Hematopoietic multipotent progenitor cell (in vitro differentiated cells): ENCODE results near the gene MTA3. TPM values are rescaled to one million over a fixed set of nuclear protein-coding genes. Genes with fewer than 3 reads are reported as not detected.
"Not testable (repeated sequence)": the region's sequence is repeated elsewhere in the genome, so short reads cannot be mapped to it uniquely, and the experiment has no call there.

Experiments used
- DNase-seq, 3 donors: peaks; one replicate each; pipeline ENCODE4 v3.0.0-alpha.2; 2011 to 2015; ENCODE audit warnings: low read depth in 2 of 3, low spot score in 2 of 3
- total RNA-seq: library from RNA; depleted of rRNA; stranded (reverse); fragments of >200 nt; gene quantifications from one replicate; pipeline ENCODE4 v1.2.3, GENCODE V29; 2012

MTA3 gene
- total RNA-seq, 1 donor: 3.5 TPM

DNA sequence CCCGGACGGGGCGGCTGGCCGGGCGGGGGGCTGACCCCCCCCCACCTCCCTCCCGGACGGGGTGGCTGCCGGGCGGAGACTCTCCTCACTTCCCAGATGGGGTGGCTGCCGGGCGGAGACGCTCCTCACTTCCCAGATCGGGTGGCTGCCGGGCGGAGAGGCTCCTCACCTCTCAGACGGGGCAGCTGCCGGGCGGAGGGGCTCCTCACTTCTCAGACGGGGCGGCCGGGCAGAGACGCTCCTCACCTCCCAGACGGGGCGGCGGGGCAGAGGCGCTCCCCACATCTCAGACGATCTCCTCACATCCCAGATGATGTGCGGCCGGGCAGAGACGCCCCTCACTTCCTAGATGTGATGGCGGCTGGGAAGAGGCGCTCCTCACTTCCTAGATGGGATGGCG is 37.7 kb downstream of the MTA3 start:
- DNase-seq: not testable (repeated sequence)

DNA sequence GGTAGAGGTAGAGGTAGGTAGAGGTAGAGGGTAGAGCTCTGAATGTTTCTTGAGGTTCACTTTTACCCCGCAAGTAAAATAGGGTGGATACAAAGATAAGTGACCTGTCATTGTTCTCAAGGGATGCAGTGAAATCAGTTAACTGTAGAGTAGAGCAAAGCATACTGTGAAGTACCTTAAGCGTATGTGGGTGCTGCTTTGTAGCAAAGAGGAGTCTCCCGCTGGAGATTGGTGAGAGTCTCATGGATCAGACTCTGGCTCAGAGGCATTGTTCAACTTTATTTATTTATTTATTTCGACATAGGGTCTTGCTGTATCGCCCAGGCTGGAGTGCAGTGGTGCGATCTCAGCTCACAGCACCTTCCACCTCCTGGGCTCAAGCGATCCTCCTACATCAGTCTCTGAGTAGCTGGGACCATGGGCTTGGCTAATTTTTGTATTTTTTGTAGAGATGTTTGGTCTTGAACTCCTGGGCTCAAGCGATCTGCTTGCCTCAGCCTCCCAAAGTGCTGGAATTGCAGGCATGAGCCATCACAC is 38.7 kb downstream of the MTA3 start:
- DNase-seq: no peak

DNA sequence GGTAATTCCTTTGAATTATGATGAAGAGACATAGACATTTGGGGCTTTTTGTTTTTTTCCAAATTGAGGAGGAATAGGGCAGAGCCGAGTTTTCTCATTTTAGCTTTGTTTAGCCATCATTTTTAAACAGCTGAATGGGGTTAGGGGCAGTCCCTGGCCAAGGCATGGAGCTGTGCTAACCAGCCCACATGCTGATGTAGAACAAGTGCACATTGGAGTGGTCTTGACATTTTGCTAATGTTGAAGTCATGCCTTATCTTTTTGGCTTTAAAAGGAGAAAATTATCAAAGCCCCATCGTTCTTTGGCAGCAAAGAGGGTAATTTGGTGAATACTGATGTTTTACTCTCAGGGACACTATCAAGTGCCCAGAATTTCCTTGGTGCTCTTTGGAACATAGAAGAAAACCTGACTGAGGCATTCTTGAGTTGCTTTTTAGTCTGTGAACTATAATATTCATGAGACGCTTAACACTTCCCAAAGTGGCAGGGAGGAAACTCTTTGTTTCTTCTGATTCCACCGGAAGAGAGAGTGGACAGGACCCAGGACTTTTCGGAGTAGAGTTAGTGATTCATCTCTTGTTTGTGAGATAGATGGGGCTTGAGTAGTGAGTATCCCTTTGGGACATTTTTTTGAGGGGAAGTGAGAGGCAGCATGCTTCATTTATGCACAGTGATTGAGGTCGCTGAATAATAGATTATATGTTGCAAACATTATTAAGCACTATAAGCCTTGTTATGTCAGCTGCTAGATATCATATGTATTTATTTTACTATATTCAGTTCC is 45.0 kb downstream of the MTA3 start:
- DNase-seq: no peak

DNA sequence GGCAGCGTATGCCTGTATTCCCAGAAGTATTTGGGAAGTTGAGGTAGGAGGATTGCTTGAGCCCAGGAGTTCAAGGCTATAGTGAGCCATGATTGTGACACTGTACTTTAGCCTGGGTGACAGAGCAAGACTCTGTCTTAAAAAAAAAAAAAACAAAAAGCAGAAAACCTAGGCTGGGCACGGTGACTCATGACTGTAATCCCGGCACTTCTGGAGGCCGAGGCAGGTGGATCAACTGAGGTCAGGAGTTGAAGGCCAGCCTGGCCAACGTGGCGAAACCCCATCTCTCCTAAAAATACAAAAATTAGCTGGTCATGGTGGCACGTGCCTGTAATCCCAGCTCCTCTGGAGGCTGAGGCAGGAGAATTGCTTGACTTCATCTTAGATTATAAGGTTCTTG is 46.4 kb downstream of the MTA3 start:
- DNase-seq: no peak

DNA sequence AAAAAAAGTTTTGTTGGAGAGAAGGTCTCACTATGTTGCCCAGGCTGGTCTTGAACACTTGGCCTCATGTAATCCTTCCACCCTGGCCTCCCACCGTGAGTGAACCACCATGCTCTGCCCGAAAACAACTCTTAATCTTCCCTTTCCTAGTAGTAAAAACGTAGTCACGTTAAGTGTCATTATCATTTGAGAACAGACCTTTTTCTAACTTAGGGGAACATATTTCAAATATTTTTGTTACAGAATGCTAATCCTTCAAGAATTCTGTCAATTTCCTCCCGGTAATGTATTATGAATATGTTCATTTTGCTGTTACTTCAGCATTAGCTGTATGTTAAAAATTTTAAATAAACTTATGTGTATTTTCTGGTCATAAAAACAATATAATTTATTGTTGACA is 49.7 kb downstream of the MTA3 start:
- no peak for DNase-seq

DNA sequence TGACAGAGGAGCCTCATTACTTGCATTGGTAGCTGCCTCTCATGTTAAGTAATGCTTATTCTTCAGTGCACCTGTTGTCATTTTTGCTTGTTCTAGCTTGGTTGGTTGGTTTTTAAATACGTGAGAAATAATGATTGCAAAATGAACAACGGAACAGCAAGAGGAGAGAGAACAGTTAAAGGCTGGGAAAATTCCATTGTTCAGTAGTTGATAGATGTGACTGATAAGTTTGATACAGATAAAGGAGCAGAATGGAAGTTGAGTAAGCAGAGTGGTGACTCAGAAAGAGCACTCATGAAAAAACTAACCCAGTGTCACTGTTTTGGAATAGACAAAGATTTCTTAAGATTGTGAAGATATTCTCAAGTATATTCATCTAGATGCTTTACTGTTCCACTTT is 50.5 kb downstream of the MTA3 start:
- no peak for DNase-seq

DNA sequence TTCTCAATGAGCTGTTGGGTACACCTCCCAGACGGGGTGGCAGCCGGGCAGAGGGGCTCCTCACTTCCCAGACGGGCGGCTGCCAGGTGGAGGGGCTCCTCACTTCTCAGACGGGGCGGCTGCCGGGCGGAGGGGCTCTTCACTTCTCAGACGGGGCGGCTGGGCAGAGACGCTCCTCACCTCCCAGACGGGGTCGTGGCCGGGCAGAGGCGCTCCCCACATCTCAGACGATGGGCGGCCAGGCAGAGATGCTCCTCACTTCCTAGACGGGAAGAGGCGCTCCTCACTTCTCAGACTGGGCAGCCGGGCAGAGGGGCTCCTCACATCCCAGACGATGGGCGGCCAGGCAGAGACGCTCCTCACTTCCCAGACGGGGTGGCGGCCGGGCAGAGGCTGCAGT is 53.2 kb downstream of the MTA3 start:
- not testable (repeated sequence) for DNase-seq

DNA sequence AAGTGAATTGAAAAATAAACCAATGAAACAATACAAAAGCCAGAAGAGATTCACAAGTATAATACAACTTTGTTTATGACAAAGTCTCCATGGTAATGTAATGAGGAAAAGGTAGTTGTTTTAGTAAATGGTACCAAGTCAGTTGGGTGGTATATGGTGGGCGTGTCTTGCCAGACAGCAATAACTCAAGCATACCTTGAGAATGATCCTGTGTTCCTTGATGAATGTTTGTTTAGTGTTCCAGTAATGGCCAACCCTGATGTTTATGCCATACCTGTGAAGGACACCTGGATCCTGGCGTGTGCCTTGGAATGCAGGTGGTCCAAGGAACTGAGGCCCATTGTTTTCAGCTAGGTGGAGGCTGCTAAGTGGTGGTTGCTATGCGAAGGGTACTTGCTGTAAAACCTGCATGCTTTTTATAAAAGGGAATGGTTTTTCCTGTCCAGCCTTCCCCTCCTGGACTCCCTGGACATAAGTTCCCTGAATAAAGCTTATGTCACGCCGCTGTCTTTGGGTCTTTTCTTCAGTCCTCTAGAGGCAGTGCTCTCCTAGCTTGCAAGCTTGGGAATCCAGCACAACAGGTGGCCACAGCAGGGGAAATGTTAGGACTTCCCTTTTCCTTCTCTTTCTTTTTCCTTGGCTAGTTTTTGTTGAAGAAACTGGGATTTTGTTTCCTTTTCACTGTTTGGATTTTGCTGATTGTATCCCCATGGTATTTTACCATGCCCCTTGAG is 54.7 kb downstream of the MTA3 start:
- DNase-seq: no peak

DNA sequence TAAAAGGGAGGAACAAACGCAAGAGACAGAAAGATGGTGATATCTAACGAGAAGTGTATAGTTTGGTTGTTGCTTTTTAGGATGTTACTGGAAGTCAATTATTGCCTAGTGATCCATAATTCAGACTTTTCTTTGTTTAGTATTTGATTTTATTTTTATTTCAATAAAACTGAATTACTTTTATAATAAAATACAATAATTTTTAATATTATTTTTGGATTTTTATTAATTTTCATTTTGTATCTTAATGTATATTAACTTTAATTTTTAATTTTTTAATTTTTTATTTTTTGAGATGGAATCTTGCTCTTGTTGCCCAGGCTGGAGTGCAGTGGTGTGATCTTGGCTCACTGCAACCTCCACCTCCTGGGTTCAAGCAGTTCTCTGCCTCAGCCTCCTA is 55.6 kb downstream of the MTA3 start:
- DNase-seq: no peak

DNA sequence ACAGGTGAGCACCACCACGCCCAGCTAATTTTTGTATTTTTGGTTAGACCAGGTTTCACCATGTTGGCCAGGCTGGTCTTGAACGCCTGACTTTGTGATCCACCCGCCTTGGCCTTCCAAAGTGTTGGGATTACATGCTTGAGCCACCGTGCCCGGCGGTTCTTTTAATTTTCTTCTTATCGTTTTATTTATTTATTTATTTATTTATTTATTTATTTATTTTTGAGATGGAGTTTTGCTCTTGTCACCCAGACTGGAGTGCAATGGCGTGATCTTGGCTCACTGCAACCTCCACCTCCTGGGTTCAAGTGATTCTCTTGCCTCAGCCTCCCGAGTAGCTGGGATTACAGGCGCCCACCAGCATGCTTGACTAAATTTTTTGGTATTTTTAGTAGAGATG is 59.6 kb downstream of the MTA3 start:
- not testable (repeated sequence) for DNase-seq

DNA sequence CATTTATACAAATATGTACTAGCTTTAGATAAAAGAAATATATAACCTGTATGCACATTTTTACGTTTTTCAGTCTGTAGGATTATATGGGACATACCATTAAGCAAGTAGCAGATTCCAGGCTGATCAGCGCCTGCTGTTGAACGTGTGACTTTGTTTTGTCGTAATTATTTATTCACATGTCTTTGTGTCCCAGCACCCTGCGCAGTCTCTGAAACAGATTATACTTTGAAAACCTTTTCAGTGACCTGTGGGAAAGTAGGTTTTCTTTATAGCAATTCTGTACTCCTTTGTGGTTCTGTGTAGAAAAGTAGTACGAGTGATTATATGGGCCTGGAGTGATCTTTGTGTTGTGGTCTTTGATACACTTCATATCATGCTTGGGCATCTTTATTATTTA is 68.5 kb downstream of the MTA3 start:
- DNase-seq: no peak

DNA sequence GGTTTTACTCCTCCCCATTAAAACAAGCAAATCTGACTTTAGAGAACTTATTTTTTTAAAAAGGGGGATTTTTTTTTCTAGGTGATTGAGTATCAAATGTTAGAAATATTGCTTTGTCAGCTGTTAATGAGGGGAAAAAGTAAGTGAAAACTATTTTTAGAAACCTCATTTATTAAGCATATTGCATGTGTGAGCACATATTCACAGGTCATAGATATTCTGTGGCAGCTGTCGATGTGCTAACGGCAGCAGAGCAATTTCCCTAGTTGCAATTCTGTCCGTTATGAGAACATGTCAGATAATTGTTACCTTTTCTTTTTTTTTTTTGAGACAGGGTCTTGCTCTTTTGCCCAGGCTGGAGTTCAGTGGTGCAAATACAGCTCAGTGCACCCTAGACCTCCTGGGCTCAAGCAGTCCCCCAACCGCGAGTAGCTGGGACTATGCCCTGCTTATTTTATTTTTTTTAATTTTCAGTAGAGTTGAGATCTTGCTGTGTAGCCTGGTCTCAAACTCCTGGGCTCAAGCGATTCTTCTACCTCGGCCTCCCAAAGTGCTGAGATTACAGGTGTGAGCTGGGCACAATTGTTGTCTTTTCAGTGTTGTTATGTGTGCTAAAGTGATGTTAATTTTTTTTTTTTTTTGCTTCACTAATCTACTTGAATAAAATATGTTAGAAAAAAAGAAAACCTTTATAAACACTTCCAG is 69.8 kb downstream of the MTA3 start:
- DNase-seq: no peak

DNA sequence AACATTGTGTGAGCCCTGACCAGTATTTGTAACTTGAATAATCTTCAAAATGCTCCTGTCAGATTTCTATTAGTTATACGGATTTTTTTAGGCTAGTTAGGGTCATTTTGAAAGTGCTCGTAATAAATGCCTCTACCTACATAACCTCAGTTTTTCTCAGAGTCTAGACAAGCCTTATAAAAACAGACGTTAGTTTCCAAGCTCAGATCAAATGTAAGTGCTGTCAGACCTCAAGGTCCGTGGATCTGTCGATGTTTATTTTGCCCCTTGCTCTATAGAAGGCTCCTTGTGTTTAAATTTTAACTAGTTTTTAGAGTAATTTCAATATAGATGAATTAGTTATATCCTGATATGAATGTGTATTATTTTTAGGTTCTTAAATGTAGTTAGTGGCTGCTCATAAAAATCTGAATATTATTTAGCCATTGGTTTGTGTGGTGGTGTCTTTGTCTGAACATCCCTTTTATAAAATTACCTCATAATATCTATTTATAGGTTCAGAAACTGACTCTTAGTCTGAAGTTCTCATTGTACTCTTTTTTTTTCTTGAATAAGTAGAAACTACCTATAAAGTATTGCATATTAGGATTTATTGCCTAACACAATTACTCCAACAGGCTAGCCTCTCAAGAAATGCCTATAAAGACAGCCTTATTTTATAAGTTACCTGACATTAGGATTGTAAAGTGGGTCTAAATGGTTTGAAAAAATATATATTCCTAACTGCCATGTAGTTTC is 71.1 kb downstream of the MTA3 start:
- no peak for DNase-seq

DNA sequence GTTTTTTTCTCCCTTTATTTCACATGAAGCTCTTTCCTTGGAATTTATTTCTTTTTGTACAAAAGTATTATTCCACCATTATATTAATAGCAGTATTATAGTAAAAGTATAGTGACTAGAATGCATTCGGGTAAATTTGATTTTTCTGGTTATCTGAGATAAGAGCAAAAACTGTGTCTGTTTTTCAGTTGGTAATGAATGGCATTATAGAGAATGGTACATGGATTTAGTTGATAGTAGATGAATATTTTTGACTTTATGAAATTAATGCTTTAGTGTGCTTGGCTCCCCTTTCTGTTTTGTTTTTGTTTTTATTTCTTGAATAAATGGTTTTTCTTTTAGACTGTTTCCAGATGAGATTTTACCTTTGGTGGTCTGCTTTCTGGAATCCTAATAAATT is 71.8 kb downstream of the MTA3 start:
- no peak for DNase-seq

DNA sequence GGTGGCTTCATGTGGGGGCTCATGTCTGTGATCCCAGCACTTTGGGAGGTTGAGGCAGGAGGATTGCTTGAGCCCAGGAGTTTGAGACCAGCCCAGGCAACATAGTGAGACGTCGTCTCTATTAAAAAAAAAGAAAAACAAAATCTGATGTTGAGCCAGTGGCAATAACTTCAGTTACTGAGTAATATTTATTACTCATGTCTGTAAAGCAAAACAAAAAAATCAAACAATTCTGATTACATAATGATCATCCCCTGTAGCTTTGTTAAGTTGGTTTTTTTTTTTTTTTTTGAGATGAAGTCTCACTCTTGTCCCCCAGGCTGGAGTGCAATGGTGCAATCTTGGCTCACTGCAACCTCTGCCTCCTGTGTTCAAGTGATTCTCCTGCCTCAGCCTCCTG is 73.9 kb downstream of the MTA3 start:
- not testable (repeated sequence) for DNase-seq

DNA sequence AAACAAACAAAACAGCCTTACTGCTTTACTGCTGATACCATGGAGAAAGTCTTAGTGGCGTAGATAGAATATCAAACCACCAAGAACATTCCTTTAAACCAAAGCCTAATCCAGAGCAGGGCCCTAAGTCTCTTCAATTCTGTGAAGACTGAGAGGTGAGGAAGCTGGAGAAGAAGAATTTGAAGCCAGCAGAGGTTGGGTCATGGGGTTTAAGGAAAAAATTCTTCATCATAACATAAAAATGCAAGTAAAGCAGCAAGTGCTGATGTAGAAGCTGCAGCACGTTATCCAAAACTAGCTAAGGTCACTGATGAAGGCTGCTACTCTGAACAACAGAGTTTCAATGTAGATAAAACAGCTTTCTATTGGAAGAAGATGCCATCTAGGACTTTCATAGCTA is 77.1 kb downstream of the MTA3 start:
- no peak for DNase-seq

DNA sequence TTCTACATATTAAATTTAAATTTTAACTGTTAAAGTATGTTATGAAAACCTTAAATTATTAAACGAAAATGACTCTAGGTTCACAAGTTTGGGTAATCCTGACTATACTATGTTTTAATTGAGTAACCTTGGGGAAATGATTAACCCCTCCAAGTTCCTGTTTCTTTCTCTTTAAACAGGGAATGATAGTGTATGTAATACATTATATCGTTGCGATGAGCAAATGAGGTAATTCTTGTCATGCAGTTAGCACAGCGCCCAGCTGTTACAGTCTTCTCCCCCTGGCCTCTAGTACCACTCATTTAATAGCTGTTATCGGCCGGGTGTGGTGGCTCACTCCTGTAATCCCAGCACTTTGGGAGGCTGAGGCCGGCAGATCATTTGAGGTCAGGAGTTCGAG is 80.4 kb downstream of the MTA3 start:
- DNase-seq: no peak

DNA sequence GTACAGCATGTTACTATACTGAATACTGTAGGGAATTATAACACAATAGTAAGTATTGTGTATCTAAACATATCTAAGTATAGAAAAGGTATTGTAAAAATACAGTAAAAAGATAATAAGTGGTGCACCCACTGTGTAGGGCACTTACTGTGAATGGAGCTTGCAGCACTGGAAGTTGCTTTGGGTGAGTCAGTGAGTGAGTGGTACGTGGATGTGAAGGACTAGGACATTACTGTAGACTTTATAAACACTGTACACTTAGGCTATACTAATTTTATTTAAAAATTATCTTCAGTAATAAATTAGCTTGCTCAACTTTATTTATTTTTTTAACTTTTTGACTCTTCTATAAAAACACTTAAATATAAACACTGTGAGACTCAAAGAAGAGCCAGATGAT is 82.6 kb downstream of the MTA3 start:
- no peak for DNase-seq

DNA sequence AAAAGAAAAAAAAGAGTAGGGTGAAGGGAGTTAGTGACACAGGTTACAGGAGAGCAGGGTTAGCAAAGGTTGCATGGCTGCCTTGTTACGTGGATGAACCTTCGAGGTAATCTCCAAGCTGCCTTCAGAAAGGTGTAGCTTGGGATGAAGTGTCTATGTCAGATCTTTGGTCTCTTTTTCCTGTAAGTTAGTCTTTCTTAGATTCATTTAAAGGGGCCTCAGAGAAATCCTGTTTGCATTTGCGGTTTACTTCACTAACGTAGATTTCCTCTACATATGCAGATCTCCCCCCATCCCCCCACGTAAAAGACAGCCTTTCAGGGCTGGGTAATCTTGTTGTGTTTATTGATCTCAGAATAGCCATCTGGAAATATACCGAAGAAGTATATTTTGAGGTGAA is 83.7 kb downstream of the MTA3 start:
- DNase-seq: peak in 1 of 3 donors; percentile 17

DNA sequence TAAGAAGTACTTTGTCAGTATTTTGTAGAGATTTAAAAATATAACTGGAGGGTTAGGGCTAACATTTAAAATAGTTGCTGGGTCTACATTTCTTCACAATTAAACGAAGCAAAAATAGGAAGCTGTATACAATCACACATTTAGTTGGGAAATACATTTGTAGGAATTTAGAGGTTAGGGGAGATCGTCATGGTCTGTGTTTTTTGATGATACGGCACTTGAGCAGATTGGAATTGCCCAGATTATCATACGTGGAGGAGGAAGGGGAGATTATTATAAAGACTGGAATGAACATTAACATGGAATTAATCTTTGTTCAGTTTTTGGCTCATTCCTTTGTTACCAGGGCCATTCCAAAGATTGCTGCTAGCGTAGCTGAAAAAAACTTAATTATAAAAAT is 84.6 kb downstream of the MTA3 start:
- no peak for DNase-seq

DNA sequence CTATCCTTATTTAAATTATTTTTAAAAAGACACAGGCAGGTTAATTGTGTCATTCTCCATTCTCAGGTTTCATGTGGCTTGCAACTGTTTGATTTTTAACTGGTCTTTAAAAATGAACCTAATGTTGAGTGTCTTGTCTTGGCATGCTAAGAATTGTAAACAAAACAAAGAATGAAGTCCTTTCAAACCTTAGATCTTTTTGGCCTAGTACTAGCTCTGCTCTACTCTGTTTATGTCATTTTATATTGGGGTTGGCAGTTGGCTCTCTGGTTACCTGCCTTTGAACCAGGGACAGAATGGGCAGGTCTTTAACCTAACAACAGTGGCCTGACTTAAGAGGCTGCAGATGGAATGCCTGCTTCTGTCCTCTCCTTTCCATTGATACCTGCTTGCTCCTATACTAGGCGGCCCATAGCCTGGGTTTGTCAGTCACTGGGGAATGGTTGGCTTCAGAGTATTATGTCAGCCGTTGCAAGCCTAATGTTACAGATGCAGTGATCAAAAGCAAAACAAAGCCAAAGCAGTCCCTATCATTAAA is 85.5 kb downstream of the MTA3 start:
- DNase-seq: no peak
